Osteoblast (primary cell): ENCODE results near the gene RAD51B. TPM values are rescaled to one million over a fixed set of nuclear protein-coding genes. Genes with fewer than 3 reads are reported as not detected.
A peak's percentile ranks its signal among the peaks of the same experiment; 100 is the strongest.

ENCODE experiments used
- DNase-seq: peaks from one replicate; pipeline ENCODE4 v3.0.0; 2011; ENCODE audit warnings: low spot score, mixed read lengths; ENCODE audit not compliant: insufficient read length; ENCODE audit errors: missing footprints
- H2AFZ ChIP-seq: 2 replicates; pipeline ENCODE4 v1.6.0; 2011; ENCODE audit warnings: mild to moderate bottlenecking, low read length
- H3K27ac ChIP-seq: 2 replicates; pipeline ENCODE4 v1.5.1; 2011; ENCODE audit warnings: mild to moderate bottlenecking, low read depth, low read length, moderate library complexity
- H3K27me3 ChIP-seq: 2 replicates; pipeline ENCODE4 v1.6.0; 2012; ENCODE audit warnings: mild to moderate bottlenecking, control low read depth, inconsistent platforms, low read length, moderate library complexity; ENCODE audit not compliant: insufficient read depth
- H3K36me3 ChIP-seq: 2 replicates; pipeline ENCODE4 v1.5.1; 2011; ENCODE audit warnings: mild to moderate bottlenecking, low read length, control low read depth, moderate library complexity; ENCODE audit not compliant: insufficient read depth
- H3K4me1 ChIP-seq: 2 replicates; pipeline ENCODE4 v1.5.1; 2011; ENCODE audit warnings: mild to moderate bottlenecking, low read length, control low read depth, moderate library complexity; ENCODE audit not compliant: insufficient read depth
- H3K4me2 ChIP-seq: 2 replicates; pipeline ENCODE4 v1.6.0; 2011; ENCODE audit warnings: mild to moderate bottlenecking, low read length; ENCODE audit not compliant: insufficient read depth
- H3K4me3 ChIP-seq: fragments of 200-600 bp; sonication (generic); 3 replicates; pipeline ENCODE4 v1.5.1; 2012; ENCODE audit warnings: mild to moderate bottlenecking, low read length, inconsistent platforms; ENCODE audit not compliant: insufficient read depth
- H3K79me2 ChIP-seq: 2 replicates; pipeline ENCODE4 v1.6.0; 2012; ENCODE audit warnings: mild to moderate bottlenecking, low read length, control low read depth, inconsistent platforms; ENCODE audit not compliant: insufficient read depth
- H3K9me3 ChIP-seq: 2 replicates; pipeline ENCODE4 v1.5.1; 2011; ENCODE audit warnings: low read depth, low read length, control low read depth
- H4K20me1 ChIP-seq: 2 replicates; pipeline ENCODE4 v1.6.0; 2012; ENCODE audit warnings: mild to moderate bottlenecking, low read length, control low read depth; ENCODE audit not compliant: insufficient read depth
- total RNA-seq: library from RNA; depleted of rRNA; stranded (reverse); fragments of >200 nt; gene quantifications from 2 replicates; pipeline ENCODE4 v1.2.3, GENCODE V29; 2012
- TF ChIP-seq, protein P1 (sequence below): IDR thresholded peaks from 2 replicates; pipeline ENCODE4 v1.5.1; 2011; ENCODE audit warnings: mild to moderate bottlenecking, low read depth, low read length, moderate library complexity; ENCODE audit errors: extremely low read depth

The RAD51B gene
- total RNA-seq, 1 donor, result 13.8 TPM

GRCh38 chr14:67961676-67962075 is 142.1 kb downstream of the RAD51B start:
- Histone ChIP-seq H3K27me3 (no peaks in the 10 kb centered on the region), H2AFZ (no peak overlapping the region), H3K27ac (no peak overlapping the region), H3K36me3 (no peaks in the 10 kb centered on the region), H3K9me3 (no peaks in the 10 kb centered on the region), H3K79me2 (no peaks in the 10 kb centered on the region), H3K4me3 (no peak overlapping the region), H3K4me2 (no peak overlapping the region), H4K20me1 (no peaks in the 10 kb centered on the region), H3K4me1 (peaks cover 4% of the 10 kb centered on the region)
- TF ChIP-seq, protein P1, sequence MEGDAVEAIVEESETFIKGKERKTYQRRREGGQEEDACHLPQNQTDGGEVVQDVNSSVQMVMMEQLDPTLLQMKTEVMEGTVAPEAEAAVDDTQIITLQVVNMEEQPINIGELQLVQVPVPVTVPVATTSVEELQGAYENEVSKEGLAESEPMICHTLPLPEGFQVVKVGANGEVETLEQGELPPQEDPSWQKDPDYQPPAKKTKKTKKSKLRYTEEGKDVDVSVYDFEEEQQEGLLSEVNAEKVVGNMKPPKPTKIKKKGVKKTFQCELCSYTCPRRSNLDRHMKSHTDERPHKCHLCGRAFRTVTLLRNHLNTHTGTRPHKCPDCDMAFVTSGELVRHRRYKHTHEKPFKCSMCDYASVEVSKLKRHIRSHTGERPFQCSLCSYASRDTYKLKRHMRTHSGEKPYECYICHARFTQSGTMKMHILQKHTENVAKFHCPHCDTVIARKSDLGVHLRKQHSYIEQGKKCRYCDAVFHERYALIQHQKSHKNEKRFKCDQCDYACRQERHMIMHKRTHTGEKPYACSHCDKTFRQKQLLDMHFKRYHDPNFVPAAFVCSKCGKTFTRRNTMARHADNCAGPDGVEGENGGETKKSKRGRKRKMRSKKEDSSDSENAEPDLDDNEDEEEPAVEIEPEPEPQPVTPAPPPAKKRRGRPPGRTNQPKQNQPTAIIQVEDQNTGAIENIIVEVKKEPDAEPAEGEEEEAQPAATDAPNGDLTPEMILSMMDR, result no peak
- DNase-seq, result no peak

DNA sequence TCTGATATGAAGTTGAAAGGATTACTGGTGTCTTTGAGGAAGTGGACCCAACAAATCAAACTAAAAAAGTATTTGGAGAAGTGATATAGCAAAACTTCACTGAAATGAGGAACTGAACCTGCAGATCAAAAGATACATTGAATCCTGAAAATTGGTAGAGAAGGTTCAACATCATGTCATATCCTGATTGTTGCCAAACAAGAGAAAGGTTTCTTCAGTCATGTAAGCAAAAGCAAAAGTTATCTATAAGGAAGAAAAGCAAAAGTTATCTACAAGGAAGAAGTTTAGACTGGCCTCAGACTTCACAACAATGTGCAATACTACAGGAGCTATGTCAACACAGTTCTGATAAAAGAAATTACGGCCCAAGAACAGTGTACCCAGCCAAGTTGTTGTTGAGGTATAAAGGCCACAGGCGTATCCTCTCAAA is 142.7 kb downstream of the RAD51B start:
- H3K27ac ChIP-seq, result no peak overlapping the region
- no peak for DNase-seq
- H3K4me2 ChIP-seq, result no peak overlapping the region
- no peaks in the 10 kb centered on the region for H3K27me3 ChIP-seq
- H3K4me3 ChIP-seq, result no peak overlapping the region
- no peaks in the 10 kb centered on the region for H3K9me3 ChIP-seq
- no peak overlapping the region for H2AFZ ChIP-seq
- TF ChIP-seq, protein P1, result no peak
- H4K20me1 ChIP-seq, result no peaks in the 10 kb centered on the region
- H3K36me3 ChIP-seq, result no peaks in the 10 kb centered on the region
- H3K4me1 ChIP-seq, result peaks cover 4% of the 10 kb centered on the region
- no peaks in the 10 kb centered on the region for H3K79me2 ChIP-seq

DNA sequence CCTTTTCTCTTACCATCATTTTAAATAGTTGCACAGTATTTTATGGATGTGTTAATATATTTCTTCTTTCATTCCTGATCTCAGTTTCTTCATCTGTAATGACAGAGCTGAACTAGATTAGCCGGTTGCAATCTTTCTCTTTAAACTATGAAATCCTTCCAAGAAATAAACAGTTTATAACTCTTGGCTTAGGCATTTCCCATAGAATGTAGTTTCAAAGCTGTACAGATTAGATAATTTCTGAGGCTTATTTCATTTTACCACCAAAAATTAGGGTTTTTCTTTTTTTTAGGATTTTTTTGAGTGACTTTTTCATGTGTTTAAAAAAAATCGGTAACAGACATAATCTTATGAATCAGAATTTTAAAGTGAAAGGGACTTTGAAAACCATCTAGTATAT is 144.0 kb downstream of the RAD51B start:
- H2AFZ ChIP-seq, result peak overlapping the region; percentile 76
- H3K4me2 ChIP-seq, result peak overlapping the region; percentile 76
- H3K27me3 ChIP-seq, result no peaks in the 10 kb centered on the region

DNA sequence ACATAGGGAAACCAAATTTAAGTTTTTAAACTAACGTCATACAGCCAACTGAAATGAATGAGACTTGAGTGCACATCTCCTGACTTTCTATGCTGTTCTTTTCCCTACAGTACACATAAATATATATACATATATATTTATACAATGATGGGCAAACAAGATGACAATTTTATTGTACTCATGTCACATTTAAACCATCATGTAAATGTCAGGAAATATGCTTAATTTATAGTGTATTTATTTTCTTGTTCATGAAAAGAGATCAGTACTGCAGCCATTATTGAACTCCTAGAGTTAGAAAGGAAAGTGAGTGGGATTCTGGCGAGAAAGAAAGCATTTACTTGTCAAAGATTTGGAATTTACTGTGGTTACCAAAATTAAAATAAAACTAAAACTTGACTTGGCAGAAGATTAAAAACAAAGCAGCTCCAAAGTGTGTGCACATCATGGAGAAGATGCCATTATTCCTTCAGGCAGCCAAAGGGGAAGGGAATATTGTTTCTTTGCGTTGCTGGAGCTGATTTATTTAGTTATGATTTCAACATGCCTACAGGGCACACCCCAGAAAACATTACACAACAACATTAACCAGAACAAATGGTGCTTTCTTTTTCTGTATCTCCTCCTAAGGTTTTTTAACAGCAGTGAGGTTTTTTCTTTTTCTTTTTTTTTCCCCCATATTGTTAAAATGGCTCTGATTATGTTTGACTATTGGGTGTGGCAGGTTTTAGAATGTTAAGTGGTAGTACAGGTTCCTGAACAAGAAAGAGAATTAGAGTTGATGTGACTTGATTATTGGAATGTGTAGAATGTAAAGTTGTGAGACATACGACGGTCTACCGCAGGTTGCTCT is 144.6 kb downstream of the RAD51B start:
- Histone ChIP-seq H3K79me2 (no peaks in the 10 kb centered on the region), H3K4me3 (peak overlapping the region; percentile 59), H3K27me3 (no peaks in the 10 kb centered on the region), H3K36me3 (no peaks in the 10 kb centered on the region), H4K20me1 (no peaks in the 10 kb centered on the region), H3K4me2 (peak overlapping the region; percentile 76), H3K4me1 (peaks cover 4% of the 10 kb centered on the region), H3K27ac (peak overlapping the region; percentile 17), H3K9me3 (no peaks in the 10 kb centered on the region), H2AFZ (peak overlapping the region; percentile 78)
- DNase-seq, result peak; percentile 34
- TF ChIP-seq, protein P1, result no peak

More for the DNA sequence above, 144.0 kb downstream of the RAD51B start:
- H3K4me1 ChIP-seq, result peaks cover 4% of the 10 kb centered on the region
- peak overlapping the region; percentile 54 for H3K4me3 ChIP-seq
- TF ChIP-seq, protein P1, result no peak
- H3K27ac ChIP-seq, result peak overlapping the region; percentile 17
- no peak for DNase-seq
- no peaks in the 10 kb centered on the region for H4K20me1 ChIP-seq
- no peaks in the 10 kb centered on the region for H3K36me3 ChIP-seq
- H3K79me2 ChIP-seq, result no peaks in the 10 kb centered on the region
- no peaks in the 10 kb centered on the region for H3K9me3 ChIP-seq
